GM12878 (cell line): ENCODE data around the gene TSPAN15. TPM values are rescaled to one million over a fixed set of nuclear protein-coding genes. Genes with fewer than 3 reads are reported as not detected.

ENCODE experiments used
- ATAC-seq: fragments of 200-7000 bp; cut with Tn5 transposase; 3 replicates; pipeline ENCODE4 v1.9.1; 2020; ENCODE audit warnings: mild to moderate bottlenecking, moderate library complexity
- BruUV-seq: library from RNA; stranded (reverse); fragments of 400-500 nt; replicated peaks from 2 replicates; lab custom pipeline; 2021; lab: Mats Ljungman, UMichigan
- CTCF ChIA-PET: fragments of 300-600 bp; sonication (Branson Sonifier 250); formaldehyde crosslinking; extraction: SDS; loops from one replicate; lab custom pipeline; 2021; ENCODE audit warnings: inconsistent platforms; lab: Yijun Ruan, JAX
- POLR2A ChIA-PET: fragments of 350-600 bp; formaldehyde crosslinking; extraction: SDS; loops from one replicate; lab custom pipeline; 2021; ENCODE audit warnings: inconsistent platforms; lab: Charles Lee
- RAD21 ChIA-PET: fragments of 300-600 bp; sonication (Branson Sonifier 250); formaldehyde crosslinking; loops from one replicate; lab custom pipeline; 2023; ENCODE audit warnings: antibody characterized with exemption; ENCODE audit not compliant: unreplicated experiment; lab: Charles Lee
- SMC1A ChIA-PET: fragments of 300-600 bp; sonication (Branson Sonifier 250); formaldehyde crosslinking; loops from one replicate; lab custom pipeline; 2023; ENCODE audit not compliant: unreplicated experiment, uncharacterized antibody; lab: Charles Lee
- DNase-seq: peaks from one replicate; pipeline ENCODE4 v3.0.0-alpha.2; 2011; ENCODE audit warnings: low read depth, low spot score
- FAIRE-seq: peaks from 3 replicates; lab custom pipeline; 2011; peaks lifted over from hg19 to GRCh38; lab: Jason Lieb, UNC
- H2AFZ ChIP-seq: 2 replicates; pipeline ENCODE4 v1.6.0; 2011; ENCODE audit warnings: low read depth, low read length, control low read depth; ENCODE audit not compliant: control insufficient read depth
- H3K27ac ChIP-seq: 2 replicates; pipeline ENCODE4 v1.5.1; 2011; ENCODE audit warnings: control low read depth; ENCODE audit not compliant: control insufficient read depth, insufficient read depth
- H3K27me3 ChIP-seq, 2 experiments: replicated peaks in 1 of 2; 2 replicates each; pipeline versions ENCODE4 v1.6.0 to v1.6.1; 2011; ENCODE audit warnings: low read length in 1 of 2; ENCODE audit not compliant: control insufficient read depth in 2 of 2, insufficient read depth in 2 of 2
- H3K36me3 ChIP-seq, 2 experiments: 2 replicates each; pipeline ENCODE4 v1.5.1; 2011; ENCODE audit warnings: low read length in 1 of 2; ENCODE audit not compliant: control insufficient read depth in 2 of 2, insufficient read depth in 2 of 2
- H3K4me1 ChIP-seq: 2 replicates; pipeline ENCODE4 v1.6.1; 2011; ENCODE audit warnings: mild to moderate bottlenecking, low read length, moderate library complexity, mixed read lengths; ENCODE audit not compliant: control insufficient read depth, insufficient read depth
- H3K4me2 ChIP-seq: 2 replicates; pipeline ENCODE4 v1.6.0; 2011; ENCODE audit warnings: control low read depth; ENCODE audit not compliant: control insufficient read depth, insufficient read depth
- H3K4me3 ChIP-seq: fragments of 200-600 bp; sonication (generic); 2 replicates; pipeline ENCODE4 v1.5.1; 2016
- H3K79me2 ChIP-seq: 2 replicates; pipeline ENCODE4 v1.6.0; 2011; ENCODE audit warnings: low read length; ENCODE audit not compliant: control insufficient read depth, insufficient read depth
- H3K9ac ChIP-seq: 2 replicates; pipeline ENCODE4 v1.8.0; 2011; ENCODE audit warnings: low read length, control low read depth, mixed read lengths; ENCODE audit not compliant: control insufficient read depth, insufficient read depth
- H3K9me3 ChIP-seq: replicated peaks from 3 replicates; pipeline ENCODE4 v1.5.1; 2011; ENCODE audit warnings: mild to moderate bottlenecking, low read length; ENCODE audit not compliant: control insufficient read depth, insufficient read depth
- H4K20me1 ChIP-seq: 2 replicates; pipeline ENCODE4 v1.6.0; 2011; ENCODE audit not compliant: control insufficient read depth, insufficient read depth
- CHD1 ChIP-seq: IDR thresholded peaks from 2 replicates; pipeline ENCODE4 v1.6.1; 2012; ENCODE audit warnings: low read depth, low read length, improper control_type of control experiment
- GABPA ChIP-seq: IDR thresholded peaks from 2 replicates; pipeline ENCODE4 v1.6.1; 2014; ENCODE audit warnings: antibody characterized with exemption, low read depth, mild to moderate bottlenecking, inconsistent platforms
- NFIC ChIP-seq: IDR thresholded peaks from 2 replicates; pipeline ENCODE4 v1.6.1; 2012; ENCODE audit warnings: low read depth, mild to moderate bottlenecking, inconsistent platforms, low read length, moderate library complexity
- NR2F1 ChIP-seq: fragments of 450-650 bp; conservative IDR thresholded peaks from 2 replicates; pipeline ENCODE4 v1.6.1; 2017; ENCODE audit warnings: mild to moderate bottlenecking
- POU2F2 ChIP-seq: IDR thresholded peaks from 3 replicates; pipeline ENCODE4 v1.6.1; 2011; ENCODE audit warnings: low read depth, mild to moderate bottlenecking, low read length, borderline replicate concordance
- WGBS: methylation state at CpG from one replicate; pipeline ENCODE4 v1.1.6; 2016; ENCODE audit warnings: low lambda C conversion rate; ENCODE audit not compliant: insufficient replicate concordance, insufficient coverage; ENCODE audit errors: missing lambda C conversion rate; 5-methylcytosine and 5-hydroxymethylcytosine counted together
- in situ Hi-C: fragments of 300-500 bp; cut with MboI; formaldehyde crosslinking; loops from 9 replicates; pipeline ENCODE4 v1.14.3; 2018; ENCODE audit warnings: mixed read lengths
- intact Hi-C: fragments of 100-400 bp; cut with micrococcal nuclease; formaldehyde crosslinking; loops from one replicate; pipeline ENCODE4 v1.14.2; 2022; ENCODE audit not compliant: unreplicated experiment
- polyA plus RNA-seq, 11 experiments: library from polyadenylated mRNA; depleted of rRNA in 4 of 11; unstranded in 6 of 11; stranded (reverse) in 5 of 11; fragments of >200 nt; fragmentation: Nextera tagmentation in 4 of 11; fragmentation: Illumina TruSeq in 1 of 11; extraction: Ambion mirVana in 4 of 11; extraction: Trizol in 1 of 11; gene quantifications; 1 replicate in 1 of 11; 2 replicates in 10 of 11; pipeline versions ENCODE4 v1.2.1 to v1.2.3, GENCODE V29; 2011 to 2016; ENCODE audit warnings: inconsistent platforms in 2 of 11, missing spikeins in 2 of 11, low read depth in 1 of 11
- total RNA-seq, 4 experiments: library from RNA; depleted of rRNA in 3 of 4; stranded (reverse); fragments of >200 nt in 3 of 4; fragmentation: Illumina TruSeq in 1 of 4; extraction: Trizol in 1 of 4; gene quantifications; 2 replicates each; pipeline versions ENCODE4 v1.2.1 to v1.2.3, GENCODE V29; 2013 to 2021

TSPAN15 gene
- total and polyA plus RNA-seq, 10 of the 15 experiments (the other 5 are each of a cell fraction or from before 2014, with no cell fraction given), result 1.3 to 8.5 (median 2.4) TPM; not detected in 2

GRCh38 chr10:69472544-69472943, 21.3 kb downstream of the TSPAN15 start:
- POLR2A ChIA-PET, result interaction anchor here (0.8 kb wide), 1 partner anchor 9 kb away, joined by 3 read pairs; no protein-coding TSS in a partner anchor
- in situ Hi-C loops, result no loop called here
- WGBS, result 2% methylated on average over 4 of the region's 4 CpGs

GRCh38 chr10:69473304-69473990, 22.2 kb downstream of the TSPAN15 start:
- DNase-seq (no peak), FAIRE-seq (no peak), ATAC-seq (no peak)
- no peak overlapping the region for H3K4me3 ChIP-seq
- H2AFZ ChIP-seq, result no peak overlapping the region
- H4K20me1 ChIP-seq, result no peaks in the 10 kb centered on the region
- H3K9ac ChIP-seq, result no peak overlapping the region
- SMC1A ChIA-PET, result interaction anchor here (1.5 kb wide), 1 partner anchor 31 kb away, joined by 3 read pairs; no protein-coding TSS in a partner anchor
- no peaks in the 10 kb centered on the region for H3K27me3 ChIP-seq
- 47% methylated on average over 10 of the region's 10 CpGs for whole genome bisulfite sequencing
- peaks cover 10% of the 10 kb centered on the region; the same call in 1 of the 2 replicates for H3K4me1 ChIP-seq
- H3K79me2 ChIP-seq, result no peaks in the 10 kb centered on the region
- BruUV-seq, result no TSS peak
- intact Hi-C loops, result no loop called here
- H3K4me2 ChIP-seq, result no peak overlapping the region
- RAD21 ChIA-PET, result no interaction called here
- H3K9me3 ChIP-seq, result no peaks in the 10 kb centered on the region
- no peak overlapping the region for H3K27ac ChIP-seq
- no peak for TF ChIP-seq NR2F1
- H3K36me3 ChIP-seq, result no peaks in the 10 kb centered on the region
- POLR2A ChIA-PET, result no interaction called here
- CTCF ChIA-PET, result no interaction called here
- in situ Hi-C loops, result no loop called here

More at GRCh38 chr10:69472544-69472943, 21.3 kb downstream of the TSPAN15 start:
- no peak for TF ChIP-seq NFIC
- no peak for TF ChIP-seq POU2F2
- TF ChIP-seq GABPA, result no peak
- no peak for TF ChIP-seq CHD1
- H3K4me3 ChIP-seq, result no peak overlapping the region
- no TSS peak for BruUV-seq
- ATAC-seq (no peak), DNase-seq (no peak), FAIRE-seq (no peak)
- no peaks in the 10 kb centered on the region for H3K36me3 ChIP-seq
- ChIA-PET CTCF (interaction anchor here (0.8 to 1.1 kb wide), 2 partner anchors 23 to 43 kb away, joined by 3 read pairs; no protein-coding TSS in a partner anchor), RAD21 (no interaction called here), SMC1A (interaction anchor here (0.9 to 1.5 kb wide), 2 partner anchors 19 to 32 kb away, joined by 3 to 4 read pairs; no protein-coding TSS in a partner anchor)
- no peaks in the 10 kb centered on the region for H3K9me3 ChIP-seq
- H3K4me1 ChIP-seq, result peaks cover 10% of the 10 kb centered on the region; the same call in 1 of the 2 replicates
- H3K27ac ChIP-seq, result no peak overlapping the region
- no peaks in the 10 kb centered on the region for H4K20me1 ChIP-seq
- H3K9ac ChIP-seq, result no peak overlapping the region
- no peaks in the 10 kb centered on the region for H3K27me3 ChIP-seq
- no peak overlapping the region for H3K4me2 ChIP-seq
- H2AFZ ChIP-seq, result no peak overlapping the region
- intact Hi-C loops, result no loop called here
- no peaks in the 10 kb centered on the region for H3K79me2 ChIP-seq
